Left forelimb (tissue), 1 donor: ENCODE data around the gene DHX57.
"Not testable (repeated sequence)": the region's sequence is repeated elsewhere in the genome, so short reads cannot be mapped to it uniquely, and the experiment has no call there.

Source experiments
- DNase-seq: peaks from one replicate; pipeline ENCODE4 v3.0.0-alpha.2; 2018; ENCODE audit warnings: low spot score

The DHX57 gene

DNA sequence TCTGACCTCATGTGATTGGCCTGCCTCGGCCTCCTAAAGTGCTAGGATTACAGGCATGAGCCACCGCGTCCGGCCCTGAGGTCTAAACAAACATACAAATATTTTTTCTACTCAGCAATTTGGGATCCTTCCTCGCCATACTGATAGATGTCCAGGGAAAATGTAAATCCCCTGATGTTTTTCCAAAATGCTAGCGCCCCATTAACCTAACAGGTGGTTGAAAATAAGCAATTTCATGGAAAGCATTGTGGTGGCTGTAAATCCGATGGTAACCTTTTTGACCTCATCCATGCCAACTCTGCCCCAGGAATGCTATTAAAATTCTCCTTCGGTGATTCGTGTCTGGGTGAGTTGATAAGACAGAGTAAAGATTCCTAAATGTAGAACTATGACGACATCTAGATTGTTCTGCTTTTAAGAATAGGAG, 78.5 kb downstream of the DHX57 start:
- no peak for DNase-seq

GRCh38 chr2:38795016-38795415, 80.7 kb downstream of the DHX57 start:
- not testable (repeated sequence) for DNase-seq

GRCh38 chr2:38794235-38794946, 81.3 kb downstream of the DHX57 start:
- DNase-seq, result no peak

DNA sequence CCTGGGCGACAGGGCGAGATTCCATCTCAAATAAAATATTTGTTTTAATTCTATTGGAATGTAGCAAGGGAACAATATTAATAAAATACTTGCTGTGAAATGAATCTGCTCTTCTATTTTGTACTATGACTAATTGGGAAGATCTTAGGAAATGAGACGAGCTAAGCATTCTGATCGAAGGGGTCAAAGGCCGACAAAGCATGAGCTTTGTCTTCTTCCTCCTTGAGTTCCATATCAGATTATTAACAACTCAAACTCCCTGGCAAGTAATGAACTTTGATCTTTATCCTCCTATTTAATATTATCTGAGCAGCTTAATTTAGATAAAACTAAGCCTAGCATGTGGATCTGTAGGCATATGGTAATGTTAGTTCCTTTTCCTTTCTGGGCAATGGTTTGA, 82.2 kb downstream of the DHX57 start:
- no peak for DNase-seq

GRCh38 chr2:38792751-38793150, 83.0 kb downstream of the DHX57 start:
- DNase-seq, result no peak

DNA sequence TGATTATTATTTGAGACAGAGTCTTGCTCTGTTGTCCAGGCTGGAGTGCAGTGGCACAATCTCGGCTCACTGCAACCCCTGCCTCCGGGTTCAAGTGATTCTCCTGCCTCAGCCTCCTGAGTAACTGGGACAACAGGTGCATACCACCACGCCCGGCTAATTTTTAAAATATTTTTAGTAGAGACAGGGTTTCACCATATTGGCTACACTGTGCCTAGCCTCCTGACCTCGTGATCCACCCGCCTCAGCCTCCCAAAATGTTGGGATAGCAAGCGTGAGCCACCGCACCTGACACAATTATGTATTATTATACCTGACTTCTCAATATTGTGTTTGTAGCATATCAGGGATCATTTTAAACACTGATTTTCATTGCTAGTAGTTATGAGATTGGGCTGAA, 83.4 kb downstream of the DHX57 start:
- not testable (repeated sequence) for DNase-seq

GRCh38 chr2:38791744-38792143, 84.0 kb downstream of the DHX57 start:
- no peak for DNase-seq

- no peak for DNase-seq
Measured at GRCh38 chr2:38789691-38790090, 86.0 kb downstream of the DHX57 start.

DNA sequence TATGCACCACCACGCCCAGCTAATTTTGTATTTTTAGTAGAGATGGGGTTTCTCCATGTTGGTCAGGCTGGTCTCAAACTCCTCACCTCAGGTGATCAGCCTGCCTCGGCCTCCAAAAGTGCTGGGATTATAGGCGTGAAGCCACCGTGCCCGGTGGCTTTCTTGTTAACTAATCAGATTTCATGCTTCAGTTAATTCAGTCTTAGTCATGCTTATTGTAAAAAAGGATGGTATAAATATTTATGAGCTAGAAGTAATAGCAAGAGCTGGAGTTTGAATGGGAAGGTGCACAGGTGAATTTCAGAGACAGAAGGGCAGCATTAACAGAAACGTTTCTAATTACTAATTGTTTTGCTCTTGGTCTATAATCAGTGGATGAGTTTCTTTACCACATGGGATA, 87.4 kb downstream of the DHX57 start:
- no peak for DNase-seq

DNA sequence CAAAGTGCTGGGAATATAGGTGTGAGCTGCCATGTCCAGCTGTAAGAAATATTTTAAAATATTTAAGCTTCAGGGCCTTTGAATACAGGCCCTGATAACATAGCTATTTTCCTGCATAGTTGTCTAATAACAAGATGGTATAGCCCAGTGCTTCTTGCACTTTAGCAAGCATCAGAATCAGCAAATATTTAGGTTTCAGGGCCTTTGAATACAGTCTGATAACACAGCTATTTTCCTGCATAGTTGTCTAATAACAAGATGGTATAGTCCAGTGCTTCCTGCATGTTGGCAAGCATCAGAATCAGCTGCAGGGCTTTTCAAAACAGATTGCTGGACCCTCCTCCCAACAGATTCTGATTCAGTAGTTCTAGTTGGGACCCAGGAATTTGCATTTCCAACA, 92.1 kb downstream of the DHX57 start:
- DNase-seq, result no peak

DNA sequence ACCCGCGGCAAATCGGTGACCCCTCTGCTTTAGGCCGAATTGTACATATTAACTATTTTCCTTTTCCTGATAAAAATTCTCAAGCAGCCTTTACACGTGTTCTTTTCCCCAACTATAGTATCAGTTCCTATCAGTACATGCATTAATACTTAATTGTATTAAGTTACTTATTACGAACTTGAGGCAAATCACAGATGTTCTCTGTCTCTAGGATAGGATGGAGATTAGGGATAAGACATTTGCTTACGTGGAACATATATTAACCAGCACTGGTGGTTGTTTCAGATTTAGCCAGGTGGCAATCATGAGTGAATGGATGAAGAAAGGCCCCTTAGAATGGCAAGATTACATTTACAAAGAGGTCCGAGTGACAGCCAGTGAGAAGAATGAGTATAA, 97.0 kb downstream of the DHX57 start:
- DNase-seq, result no peak

DNA sequence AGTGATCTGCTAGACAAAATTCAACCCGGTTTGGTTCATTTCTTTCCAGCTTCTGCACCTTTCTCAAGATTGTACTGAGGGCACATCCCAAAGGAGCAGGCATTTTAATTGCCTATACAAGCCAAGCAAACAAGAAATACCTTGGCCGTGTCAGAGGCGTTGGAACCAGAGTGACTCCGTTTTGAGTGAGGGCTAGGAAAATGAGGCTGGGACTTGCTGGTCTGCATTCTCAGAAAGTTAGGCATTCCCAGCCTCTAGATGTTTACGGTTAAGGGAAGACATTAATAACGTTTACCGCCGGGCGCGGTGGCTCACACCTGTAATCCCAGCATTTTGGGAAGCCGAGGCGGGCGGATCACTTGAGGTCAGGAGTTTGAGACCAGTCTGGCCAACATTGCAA, 99.2 kb downstream of the DHX57 start:
- DNase-seq, result no peak

GRCh38 chr2:38775921-38776225, 99.9 kb downstream of the DHX57 start:
- no peak for DNase-seq

DNA sequence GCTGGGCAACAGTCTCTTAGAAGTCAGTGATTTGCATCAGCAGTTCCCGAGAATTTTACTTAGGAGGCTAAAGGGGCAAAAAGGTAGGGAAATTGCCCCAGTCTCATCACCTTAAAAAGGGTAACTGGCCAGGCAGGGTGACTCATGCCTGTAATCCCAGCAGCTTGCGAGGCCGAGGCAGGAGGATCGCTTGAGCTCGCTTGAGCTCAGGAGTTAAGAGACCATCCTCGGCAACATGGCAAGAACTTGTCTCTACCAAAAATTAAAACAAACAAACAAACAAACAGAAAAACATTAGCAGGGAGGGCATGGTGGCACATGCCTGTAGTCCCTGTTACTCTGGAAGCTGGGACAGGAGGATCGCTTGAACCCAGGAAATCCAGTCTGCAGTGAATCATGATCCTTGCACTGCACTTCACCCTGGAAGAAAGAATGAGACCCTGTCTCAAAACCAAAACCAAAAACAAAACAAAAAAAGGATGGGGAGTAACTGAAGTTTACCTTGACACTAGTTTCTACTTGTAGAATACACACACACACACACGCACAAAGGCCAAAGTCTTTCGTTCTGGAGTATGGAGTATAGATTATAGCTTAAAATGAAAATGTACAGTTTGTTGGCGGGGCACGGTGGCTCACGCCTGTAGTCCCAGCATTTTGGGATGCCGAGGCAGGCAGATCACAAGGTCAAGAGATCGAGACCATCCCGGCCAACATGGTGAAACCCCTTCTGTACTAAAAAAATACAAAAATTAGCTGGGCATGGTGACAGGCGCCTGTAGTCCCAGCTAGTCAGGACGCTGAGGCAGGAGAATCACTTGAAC, 100.4 kb downstream of the DHX57 start:
- DNase-seq, result no peak

GRCh38 chr2:38771632-38772031, 104.1 kb downstream of the DHX57 start:
- no peak for DNase-seq

DNA sequence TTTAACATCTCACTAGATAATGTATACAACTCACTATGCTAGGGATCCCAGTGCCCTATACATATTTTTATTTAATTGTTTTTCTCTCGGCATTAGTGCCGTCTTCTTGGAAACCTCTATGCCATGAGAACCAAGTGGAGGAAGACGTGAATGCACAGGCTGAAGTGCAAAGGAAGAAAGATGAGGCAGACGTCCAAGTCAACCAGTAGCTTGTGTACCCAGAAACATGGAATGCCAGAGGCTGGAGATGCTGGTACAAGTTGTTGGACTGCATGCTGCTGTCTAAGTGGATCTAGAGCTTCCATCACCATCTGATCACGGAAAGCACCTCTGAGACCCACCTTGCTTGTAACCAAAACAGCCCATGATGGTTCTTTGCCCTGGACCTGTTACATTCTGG, 110.2 kb downstream of the DHX57 start:
- DNase-seq, result no peak

DNA sequence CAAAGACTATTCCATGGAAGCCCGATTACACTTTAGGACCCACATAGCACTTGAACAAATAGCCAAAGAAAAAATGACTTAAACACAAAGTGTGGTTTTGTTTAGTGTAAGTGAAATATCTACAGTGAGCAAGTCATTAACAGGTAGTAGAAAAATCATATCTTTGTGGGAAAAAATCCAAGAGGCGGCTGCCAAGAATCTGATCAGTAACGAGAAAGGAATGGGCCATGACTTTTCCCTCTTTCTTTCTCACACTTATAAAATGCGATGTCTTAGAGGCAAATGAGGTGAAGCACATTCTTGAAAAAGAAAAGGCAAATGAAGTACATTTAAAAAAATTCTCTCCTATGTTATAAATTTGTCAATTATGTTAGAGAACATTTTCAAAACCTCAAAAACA, 110.6 kb downstream of the DHX57 start:
- no peak for DNase-seq

DNA sequence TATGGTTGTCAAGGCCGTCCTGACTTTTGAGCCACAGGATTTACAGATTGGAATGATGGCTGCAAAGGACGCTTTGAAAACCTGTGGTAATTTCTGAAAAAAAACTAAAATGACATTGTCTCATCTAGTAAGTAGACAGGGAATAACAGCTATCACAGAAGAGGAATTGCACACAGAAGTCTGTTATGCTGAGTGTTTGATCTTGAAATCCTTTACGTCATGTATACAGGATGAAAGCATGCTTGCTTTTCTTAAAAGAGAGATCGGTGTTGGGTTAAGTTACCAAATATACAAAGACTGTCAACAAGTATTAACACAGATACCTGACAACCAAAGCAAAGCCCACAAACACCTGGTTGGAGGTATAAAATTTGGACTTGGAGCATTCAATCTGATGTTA, 112.0 kb downstream of the DHX57 start:
- no peak for DNase-seq

DNA sequence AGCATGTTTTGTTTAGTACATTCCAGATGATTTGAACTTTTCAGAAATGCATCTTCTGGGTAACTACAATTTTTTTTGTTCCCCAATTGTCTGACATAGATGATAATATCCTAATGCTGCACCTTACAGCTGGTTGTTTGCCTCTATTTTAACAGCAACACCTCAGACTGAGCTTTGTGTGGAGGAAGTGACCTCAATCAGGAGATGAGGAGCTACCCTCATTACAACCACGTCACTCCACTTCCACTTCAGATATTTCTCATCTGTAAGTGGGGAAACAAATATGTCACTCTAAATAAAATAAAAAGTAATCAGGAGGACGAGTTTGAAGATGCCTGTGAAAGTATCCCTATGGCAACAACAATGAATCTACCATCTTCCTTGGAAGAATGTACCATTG, 112.5 kb downstream of the DHX57 start:
- no peak for DNase-seq

DNA sequence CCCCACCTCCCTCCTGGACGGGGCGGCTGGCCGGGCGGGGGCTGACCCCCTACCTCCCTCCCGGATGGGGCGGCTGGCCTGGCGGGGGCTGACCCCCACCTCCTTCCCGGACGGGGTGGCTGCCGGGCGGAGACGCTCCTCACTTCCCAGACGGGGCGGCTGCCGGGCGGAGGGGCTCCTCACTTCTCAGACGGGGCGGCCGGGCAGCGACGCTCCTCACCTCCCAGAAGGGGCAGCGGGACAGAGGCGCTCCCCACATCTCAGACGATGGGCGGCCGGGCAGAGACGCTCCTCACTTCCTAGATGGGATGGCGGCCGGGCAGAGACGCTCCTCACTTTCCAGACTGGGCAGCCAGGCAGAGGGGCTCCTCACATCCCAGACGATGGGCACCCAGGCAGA, 119.8 kb downstream of the DHX57 start:
- not testable (repeated sequence) for DNase-seq

DNA sequence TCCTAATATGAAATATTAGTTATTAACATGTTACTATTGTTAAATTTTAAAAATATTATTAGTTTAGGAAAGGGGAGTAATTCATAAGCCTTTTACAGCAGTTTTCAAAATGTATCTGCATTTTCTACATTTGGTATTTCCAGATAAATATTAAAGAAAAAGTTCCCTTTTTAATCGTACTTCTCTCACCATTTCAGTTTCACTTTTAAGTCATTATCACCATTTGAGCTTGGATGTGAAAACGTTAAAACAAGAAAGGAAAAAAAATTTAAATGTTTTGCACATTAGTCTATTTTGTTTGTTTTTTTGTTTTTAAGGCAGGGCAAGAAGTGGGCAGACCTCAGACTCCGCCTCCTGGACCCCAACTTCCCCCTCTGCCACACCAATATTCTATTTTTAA, 121.2 kb downstream of the DHX57 start:
- DNase-seq, result no peak

DNA sequence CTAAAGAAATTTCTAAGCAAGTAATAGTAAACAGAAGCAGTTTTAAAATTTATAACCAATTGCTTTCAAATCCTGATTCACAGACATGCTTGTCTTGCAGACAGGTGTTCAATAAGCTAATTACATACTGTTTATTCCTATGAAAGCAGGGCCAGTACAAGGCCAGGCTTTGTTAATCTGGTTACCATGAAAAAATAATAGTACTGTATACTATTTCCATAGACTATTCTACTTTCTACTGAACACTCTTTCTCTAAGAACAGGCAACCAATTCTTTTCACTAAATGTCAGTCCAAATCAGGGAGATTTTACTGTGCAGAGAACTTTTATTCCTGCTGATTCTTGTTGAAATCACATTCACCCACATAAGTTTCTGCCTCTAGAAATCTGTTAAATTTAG, 121.7 kb downstream of the DHX57 start:
- no peak for DNase-seq

DNA sequence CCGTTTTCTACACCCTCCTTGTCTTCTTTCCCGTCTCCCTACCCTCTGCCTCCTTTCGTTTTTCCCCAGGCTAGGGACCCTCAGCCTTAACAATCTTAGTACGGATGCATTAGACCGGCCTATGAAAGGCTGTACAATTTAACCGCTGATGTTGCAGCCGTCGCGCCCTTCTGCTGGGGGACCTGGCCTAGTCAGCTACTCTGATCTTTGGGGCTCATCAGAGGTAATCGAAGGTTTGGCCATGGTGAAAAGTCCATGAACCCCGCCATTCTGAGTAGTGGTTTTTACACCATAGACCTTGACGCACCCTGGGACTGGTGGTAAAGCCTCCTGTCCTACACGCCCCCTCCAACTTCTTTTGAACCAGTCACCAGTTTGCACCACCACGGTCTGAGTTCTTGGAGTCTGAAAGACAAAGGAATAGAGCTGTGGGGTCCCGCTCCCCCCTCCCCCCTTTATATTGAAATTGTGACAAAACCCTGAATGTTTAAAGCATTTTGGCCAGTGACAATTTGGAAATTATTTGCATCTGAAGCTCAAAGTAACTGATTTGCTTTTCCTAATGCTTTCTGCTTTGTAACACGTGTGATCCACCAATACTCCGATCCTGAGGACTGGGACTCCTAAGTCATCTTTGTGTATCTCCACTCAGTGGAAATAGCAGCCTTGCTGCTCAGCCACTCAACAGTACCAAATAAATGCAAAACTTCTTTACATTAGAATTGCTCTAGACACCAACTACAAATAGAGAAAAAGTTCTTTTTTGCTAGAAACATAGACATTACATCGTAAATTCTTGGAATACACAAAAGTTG, 123.9 kb downstream of the DHX57 start:
- DNase-seq, result peak; percentile 3
